GM23338 (cell line): ENCODE results near the gene BNIP1. TPM values are rescaled to one million over a fixed set of nuclear protein-coding genes. Genes with fewer than 3 reads are reported as not detected.

Experiments
- ATAC-seq: fragments of 200-7000 bp; cut with Tn5 transposase; 3 replicates; pipeline ENCODE4 v1.9.1; 2020
- DNase-seq: peaks from one replicate; pipeline ENCODE4 v3.0.0-alpha.2; 2015; ENCODE audit warnings: low spot score
- H2AFZ ChIP-seq: fragments of 200-600 bp; sonication (generic); 2 replicates; pipeline ENCODE4 v1.8.0; 2016; ENCODE audit warnings: antibody characterized with exemption, mild to moderate bottlenecking, moderate library complexity
- H3F3A ChIP-seq: fragments of 200-600 bp; sonication (generic); replicated peaks from 2 replicates; pipeline ENCODE4 v1.8.0; 2017; ENCODE audit warnings: antibody characterized with exemption, mixed run types, low read depth
- H3K27ac ChIP-seq: fragments of 200-600 bp; sonication (generic); 2 replicates; pipeline ENCODE4 v1.6.1; 2016; ENCODE audit warnings: low read depth
- H3K27me3 ChIP-seq: fragments of 200-600 bp; sonication (generic); 2 replicates; pipeline ENCODE4 v1.8.0; 2016; ENCODE audit warnings: mild to moderate bottlenecking, mixed run types, moderate library complexity; ENCODE audit not compliant: insufficient read depth
- H3K36me3 ChIP-seq: fragments of 200-600 bp; sonication (generic); 2 replicates; pipeline ENCODE4 v1.8.0; 2016; ENCODE audit warnings: mild to moderate bottlenecking; ENCODE audit not compliant: insufficient read depth
- H3K4me1 ChIP-seq: fragments of 200-600 bp; sonication (generic); 2 replicates; pipeline ENCODE4 v1.8.0; 2016; ENCODE audit warnings: mild to moderate bottlenecking, moderate library complexity; ENCODE audit not compliant: insufficient read depth
- H3K4me2 ChIP-seq: fragments of 200-600 bp; sonication (generic); 2 replicates; pipeline ENCODE4 v1.7.1; 2017; ENCODE audit warnings: mixed run types
- H3K4me3 ChIP-seq: fragments of 200-600 bp; sonication (generic); 2 replicates; pipeline ENCODE4 v1.6.1; 2016; ENCODE audit warnings: mixed run types
- H3K79me2 ChIP-seq: fragments of 200-600 bp; sonication (generic); replicated peaks from 2 replicates; pipeline ENCODE4 v1.8.0; 2017; ENCODE audit warnings: mild to moderate bottlenecking; ENCODE audit not compliant: insufficient read depth
- H3K9me2 ChIP-seq: fragments of 200-600 bp; sonication (generic); 2 replicates; pipeline ENCODE4 v1.8.0; 2017; ENCODE audit not compliant: insufficient read depth
- H4K20me1 ChIP-seq: fragments of 200-600 bp; sonication (generic); replicated peaks from 2 replicates; pipeline ENCODE4 v1.8.0; 2017; ENCODE audit warnings: mild to moderate bottlenecking; ENCODE audit not compliant: insufficient read depth
- H3K27ac Mint-ChIP-seq: 2 replicates; pipeline ENCODE4 v1.8.0; 2020; ENCODE audit warnings: inconsistent platforms, mild to moderate bottlenecking, moderate library complexity, mixed read lengths
- H3K27me3 Mint-ChIP-seq: 3 replicates; pipeline ENCODE4 v1.8.0; 2022; ENCODE audit warnings: low read depth, mild to moderate bottlenecking, moderate library complexity, mixed read lengths, inconsistent platforms; ENCODE audit not compliant: insufficient read depth, poor library complexity
- H3K36me3 Mint-ChIP-seq: 3 replicates; pipeline ENCODE4 v1.8.0; 2021; ENCODE audit warnings: low read depth, mild to moderate bottlenecking, inconsistent platforms, moderate library complexity, mixed read lengths
- H3K4me1 Mint-ChIP-seq: 3 replicates; pipeline ENCODE4 v1.8.0; 2020; ENCODE audit warnings: mild to moderate bottlenecking, inconsistent platforms, mixed read lengths
- H3K4me3 Mint-ChIP-seq: 3 replicates; pipeline ENCODE4 v1.8.0; 2021; ENCODE audit warnings: moderate library complexity, mild to moderate bottlenecking, inconsistent platforms, mixed read lengths
- H3K9me3 Mint-ChIP-seq: 3 replicates; pipeline ENCODE4 v1.8.0; 2020; ENCODE audit warnings: moderate library complexity, mild to moderate bottlenecking, inconsistent platforms, mixed read lengths
- CREB1 ChIP-seq: fragments of 250-450 bp; sonication (Bioruptor Pico); IDR thresholded peaks from 2 replicates; pipeline ENCODE4 v1.5.0; 2020; ENCODE audit warnings: low read depth, mild to moderate bottlenecking, moderate library complexity
- EZH2 ChIP-seq: fragments of 200-600 bp; sonication (generic); IDR thresholded peaks from one replicate; pipeline ENCODE4 v1.8.0; 2017; ENCODE audit warnings: antibody characterized with exemption, mild to moderate bottlenecking, low read depth; ENCODE audit not compliant: unreplicated experiment
- EZH2phosphoT487 ChIP-seq: fragments of 200-600 bp; sonication (generic); IDR thresholded peaks from one replicate; pipeline ENCODE4 v1.8.1; 2018; ENCODE audit warnings: antibody characterized with exemption; ENCODE audit not compliant: unreplicated experiment
- JUNB ChIP-seq: IDR thresholded peaks from one replicate; pipeline ENCODE4 v1.6.1; 2016; ENCODE audit warnings: antibody characterized with exemption; ENCODE audit not compliant: unreplicated experiment
- NANOG ChIP-seq: IDR thresholded peaks from 2 replicates; pipeline ENCODE4 v1.6.1; 2016; ENCODE audit warnings: antibody characterized with exemption, borderline replicate concordance
- POLR2AphosphoS5 ChIP-seq: IDR thresholded peaks from 2 replicates; pipeline ENCODE4 v1.6.1; 2016; ENCODE audit warnings: antibody characterized with exemption, low read depth
- STAT1 ChIP-seq: IDR thresholded peaks from one replicate; pipeline ENCODE4 v1.6.1; 2016; ENCODE audit warnings: antibody characterized with exemption; ENCODE audit not compliant: unreplicated experiment
- ZNF331 ChIP-seq: fragments of 250-450 bp; sonication (Bioruptor Pico); IDR thresholded peaks from 2 replicates; pipeline ENCODE4 v1.5.0; 2020; ENCODE audit warnings: low read depth, mild to moderate bottlenecking, moderate library complexity
- polyA plus RNA-seq: library from polyadenylated mRNA; unstranded; fragments of >200 nt; fragmentation: Nextera tagmentation; extraction: Ambion mirVana; gene quantifications from 2 replicates; pipeline ENCODE4 v1.2.1, GENCODE V29; 2016
- total RNA-seq: library from RNA; depleted of rRNA; stranded (reverse); fragments of >200 nt; shearing (Covaris generic); gene quantifications from 2 replicates; pipeline ENCODE4 v1.2.3, GENCODE V29; 2014
- TF ChIP-seq, protein P1 (sequence below): fragments of 250-450 bp; sonication (Bioruptor Pico); IDR thresholded peaks from 2 replicates; pipeline ENCODE4 v1.5.0; 2020; ENCODE audit warnings: mild to moderate bottlenecking, moderate library complexity

Gene BNIP1
- total and polyA plus RNA-seq, 2 experiments from 2014 or later: 12.1 to 17.0 TPM

DNA sequence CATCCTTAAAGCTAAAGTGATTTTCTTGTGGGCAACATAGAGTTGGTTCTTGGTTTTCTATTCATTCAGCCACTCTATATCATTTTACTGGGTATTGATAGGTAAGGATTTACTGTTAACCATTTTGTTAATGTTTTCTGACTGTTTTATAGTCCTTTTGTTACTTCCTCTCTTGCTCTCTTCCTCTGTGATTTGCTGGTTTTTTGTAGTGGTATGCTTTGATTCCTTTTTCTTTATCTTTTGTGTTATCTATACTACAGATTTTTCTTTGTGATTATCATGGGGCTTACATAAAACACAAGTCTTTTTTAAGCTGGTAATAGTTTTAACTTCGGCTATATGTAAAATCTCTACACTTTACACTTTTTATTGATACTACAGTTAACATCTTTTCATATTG is 44.9 kb upstream of the BNIP1 start:
- Histone ChIP-seq H3F3A (no peaks in the 10 kb centered on the region), H3K4me2 (no peak overlapping the region), H3K4me3 (no peak overlapping the region), H2AFZ (no peak overlapping the region), H3K4me1 (no peaks in the 10 kb centered on the region), H4K20me1 (no peaks in the 10 kb centered on the region), H3K27me3 (no peaks in the 10 kb centered on the region), H3K27ac (no peak overlapping the region), H3K9me2 (no peaks in the 10 kb centered on the region), H3K79me2 (no peaks in the 10 kb centered on the region), H3K36me3 (no peaks in the 10 kb centered on the region; the same call in 1 of the 2 replicates)
- H3K27me3 Mint-ChIP-seq: peaks cover 3% of the 10 kb centered on the region
- H3K4me1 Mint-ChIP-seq: no peaks in the 10 kb centered on the region
- ATAC-seq (no peak), DNase-seq (no peak)
- peaks cover 6% of the 10 kb centered on the region; the same call in 2 of the 3 replicates for H3K36me3 Mint-ChIP-seq
- no peak overlapping the region for H3K27ac Mint-ChIP-seq
- H3K9me3 Mint-ChIP-seq: peaks cover 18% of the 10 kb centered on the region
- TF ChIP-seq, protein P1, sequence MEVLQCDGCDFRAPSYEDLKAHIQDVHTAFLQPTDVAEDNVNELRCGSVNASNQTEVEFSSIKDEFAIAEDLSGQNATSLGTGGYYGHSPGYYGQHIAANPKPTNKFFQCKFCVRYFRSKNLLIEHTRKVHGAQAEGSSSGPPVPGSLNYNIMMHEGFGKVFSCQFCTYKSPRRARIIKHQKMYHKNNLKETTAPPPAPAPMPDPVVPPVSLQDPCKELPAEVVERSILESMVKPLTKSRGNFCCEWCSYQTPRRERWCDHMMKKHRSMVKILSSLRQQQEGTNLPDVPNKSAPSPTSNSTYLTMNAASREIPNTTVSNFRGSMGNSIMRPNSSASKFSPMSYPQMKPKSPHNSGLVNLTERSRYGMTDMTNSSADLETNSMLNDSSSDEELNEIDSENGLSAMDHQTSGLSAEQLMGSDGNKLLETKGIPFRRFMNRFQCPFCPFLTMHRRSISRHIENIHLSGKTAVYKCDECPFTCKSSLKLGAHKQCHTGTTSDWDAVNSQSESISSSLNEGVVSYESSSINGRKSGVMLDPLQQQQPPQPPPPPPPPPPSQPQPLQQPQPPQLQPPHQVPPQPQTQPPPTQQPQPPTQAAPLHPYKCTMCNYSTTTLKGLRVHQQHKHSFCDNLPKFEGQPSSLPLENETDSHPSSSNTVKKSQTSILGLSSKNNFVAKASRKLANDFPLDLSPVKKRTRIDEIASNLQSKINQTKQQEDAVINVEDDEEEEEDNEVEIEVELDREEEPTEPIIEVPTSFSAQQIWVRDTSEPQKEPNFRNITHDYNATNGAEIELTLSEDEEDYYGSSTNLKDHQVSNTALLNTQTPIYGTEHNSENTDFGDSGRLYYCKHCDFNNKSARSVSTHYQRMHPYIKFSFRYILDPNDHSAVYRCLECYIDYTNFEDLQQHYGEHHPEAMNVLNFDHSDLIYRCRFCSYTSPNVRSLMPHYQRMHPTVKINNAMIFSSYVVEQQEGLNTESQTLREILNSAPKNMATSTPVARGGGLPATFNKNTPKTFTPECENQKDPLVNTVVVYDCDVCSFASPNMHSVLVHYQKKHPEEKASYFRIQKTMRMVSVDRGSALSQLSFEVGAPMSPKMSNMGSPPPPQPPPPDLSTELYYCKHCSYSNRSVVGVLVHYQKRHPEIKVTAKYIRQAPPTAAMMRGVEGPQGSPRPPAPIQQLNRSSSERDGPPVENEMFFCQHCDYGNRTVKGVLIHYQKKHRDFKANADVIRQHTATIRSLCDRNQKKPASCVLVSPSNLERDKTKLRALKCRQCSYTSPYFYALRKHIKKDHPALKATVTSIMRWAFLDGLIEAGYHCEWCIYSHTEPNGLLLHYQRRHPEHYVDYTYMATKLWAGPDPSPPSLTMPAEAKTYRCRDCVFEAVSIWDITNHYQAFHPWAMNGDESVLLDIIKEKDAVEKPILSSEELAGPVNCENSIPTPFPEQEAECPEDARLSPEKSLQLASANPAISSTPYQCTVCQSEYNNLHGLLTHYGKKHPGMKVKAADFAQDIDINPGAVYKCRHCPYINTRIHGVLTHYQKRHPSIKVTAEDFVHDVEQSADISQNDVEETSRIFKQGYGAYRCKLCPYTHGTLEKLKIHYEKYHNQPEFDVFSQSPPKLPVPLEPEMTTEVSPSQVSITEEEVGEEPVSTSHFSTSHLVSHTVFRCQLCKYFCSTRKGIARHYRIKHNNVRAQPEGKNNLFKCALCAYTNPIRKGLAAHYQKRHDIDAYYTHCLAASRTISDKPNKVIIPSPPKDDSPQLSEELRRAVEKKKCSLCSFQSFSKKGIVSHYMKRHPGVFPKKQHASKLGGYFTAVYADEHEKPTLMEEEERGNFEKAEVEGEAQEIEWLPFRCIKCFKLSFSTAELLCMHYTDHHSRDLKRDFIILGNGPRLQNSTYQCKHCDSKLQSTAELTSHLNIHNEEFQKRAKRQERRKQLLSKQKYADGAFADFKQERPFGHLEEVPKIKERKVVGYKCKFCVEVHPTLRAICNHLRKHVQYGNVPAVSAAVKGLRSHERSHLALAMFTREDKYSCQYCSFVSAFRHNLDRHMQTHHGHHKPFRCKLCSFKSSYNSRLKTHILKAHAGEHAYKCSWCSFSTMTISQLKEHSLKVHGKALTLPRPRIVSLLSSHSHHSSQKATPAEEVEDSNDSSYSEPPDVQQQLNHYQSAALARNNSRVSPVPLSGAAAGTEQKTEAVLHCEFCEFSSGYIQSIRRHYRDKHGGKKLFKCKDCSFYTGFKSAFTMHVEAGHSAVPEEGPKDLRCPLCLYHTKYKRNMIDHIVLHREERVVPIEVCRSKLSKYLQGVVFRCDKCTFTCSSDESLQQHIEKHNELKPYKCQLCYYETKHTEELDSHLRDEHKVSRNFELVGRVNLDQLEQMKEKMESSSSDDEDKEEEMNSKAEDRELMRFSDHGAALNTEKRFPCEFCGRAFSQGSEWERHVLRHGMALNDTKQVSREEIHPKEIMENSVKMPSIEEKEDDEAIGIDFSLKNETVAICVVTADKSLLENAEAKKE (CRISPR knock-in tag): no peak
- no peak for TF ChIP-seq NANOG
- TF ChIP-seq CREB1 (CRISPR knock-in tag): no peak
- no peak for TF ChIP-seq ZNF331 (CRISPR knock-in tag)
- H3K4me3 Mint-ChIP-seq: no peak overlapping the region

DNA sequence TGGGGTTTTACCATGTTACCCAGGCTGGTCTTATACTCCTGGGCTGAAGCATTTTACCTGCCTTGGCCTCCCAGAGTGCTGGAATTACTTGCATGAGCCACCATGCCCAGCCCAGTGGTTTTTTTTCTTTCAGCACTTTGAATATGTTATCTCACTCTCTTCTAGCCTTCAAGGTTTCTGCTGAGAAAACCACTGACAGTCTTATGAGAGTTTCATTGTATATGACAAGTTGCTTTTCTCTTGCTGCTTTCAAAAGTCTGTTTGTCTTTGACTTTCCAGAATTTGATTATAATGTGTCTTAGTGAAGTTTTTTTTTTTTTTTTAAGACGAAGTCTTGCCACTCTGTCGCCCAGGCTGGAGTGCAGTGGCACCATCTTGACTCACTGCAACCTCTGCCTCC is 43.1 kb upstream of the BNIP1 start:
- H3K27ac ChIP-seq: no peak overlapping the region
- Mint-ChIP-seq H3K9me3 (peaks cover 18% of the 10 kb centered on the region), H3K36me3 (peaks cover 6% of the 10 kb centered on the region; the same call in 2 of the 3 replicates), H3K27ac (no peak overlapping the region), H3K27me3 (peaks cover 3% of the 10 kb centered on the region), H3K4me1 (no peaks in the 10 kb centered on the region), H3K4me3 (no peak overlapping the region)
- no peaks in the 10 kb centered on the region for H3F3A ChIP-seq
- ATAC-seq (no peak), DNase-seq (no peak)
- no peaks in the 10 kb centered on the region for H4K20me1 ChIP-seq
- H3K4me3 ChIP-seq: no peak overlapping the region
- no peaks in the 10 kb centered on the region for H3K4me1 ChIP-seq
- TF ChIP-seq EZH2phosphoT487 (no peak), EZH2 (no peak), POLR2AphosphoS5 (no peak), STAT1 (no peak), CREB1 (CRISPR knock-in tag) (no peak), ZNF331 (CRISPR knock-in tag) (no peak), JUNB (no peak)
- no peak overlapping the region for H2AFZ ChIP-seq
- no peaks in the 10 kb centered on the region; the same call in 1 of the 2 replicates for H3K36me3 ChIP-seq
- H3K27me3 ChIP-seq: no peaks in the 10 kb centered on the region
- H3K79me2 ChIP-seq: no peaks in the 10 kb centered on the region
- H3K4me2 ChIP-seq: no peak overlapping the region
- no peaks in the 10 kb centered on the region for H3K9me2 ChIP-seq
